Measurements from ENCODE around the gene SLC25A51.

DNA sequence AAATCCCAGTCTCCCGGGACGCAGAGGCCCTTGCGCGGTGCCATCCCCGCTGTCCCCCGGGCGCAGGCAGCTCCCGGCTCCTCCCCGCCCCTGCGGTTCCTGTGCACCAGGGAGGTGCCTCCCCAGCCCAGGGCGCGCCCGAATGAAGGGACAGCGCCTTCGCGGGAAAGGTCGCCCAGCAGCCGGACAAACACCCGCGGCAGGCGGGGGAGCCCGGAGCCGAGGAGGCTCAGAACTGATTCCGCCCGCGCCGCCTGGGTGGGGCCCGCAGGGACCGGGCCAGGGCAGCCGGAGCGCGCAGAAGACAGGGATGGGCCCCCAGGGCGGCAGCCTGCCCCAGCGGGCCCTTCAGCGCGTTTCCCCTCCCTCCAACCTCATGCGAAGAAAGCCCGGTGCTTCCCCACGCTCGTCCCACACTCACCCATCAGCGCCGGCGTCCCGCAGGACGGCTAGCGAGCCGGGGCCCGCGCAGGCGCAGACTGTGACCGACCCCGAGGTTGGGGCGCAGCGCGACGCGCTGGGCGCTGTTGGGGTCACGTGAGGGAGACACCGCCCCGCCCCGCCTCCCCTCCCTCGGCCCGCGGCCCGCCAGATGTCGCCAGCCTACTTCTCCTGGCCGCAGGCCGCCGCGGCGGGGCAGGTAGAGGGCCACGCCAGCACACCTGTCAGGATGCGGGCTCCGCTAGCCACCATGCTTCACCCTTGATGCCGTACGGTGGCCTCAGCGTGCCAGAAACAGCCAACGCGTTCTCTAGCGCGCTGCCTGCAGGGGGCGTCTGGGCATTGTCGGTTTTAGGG is at the start of gene SLC25A51:
- TF ChIP-seq EZH2 (IDR thresholded peaks at IDR 0.05; ENCODE audit: borderline replicate concordance, low read depth, low read length, poor library complexity, severe bottlenecking), result no peak
- TF ChIP-seq, protein P1, sequence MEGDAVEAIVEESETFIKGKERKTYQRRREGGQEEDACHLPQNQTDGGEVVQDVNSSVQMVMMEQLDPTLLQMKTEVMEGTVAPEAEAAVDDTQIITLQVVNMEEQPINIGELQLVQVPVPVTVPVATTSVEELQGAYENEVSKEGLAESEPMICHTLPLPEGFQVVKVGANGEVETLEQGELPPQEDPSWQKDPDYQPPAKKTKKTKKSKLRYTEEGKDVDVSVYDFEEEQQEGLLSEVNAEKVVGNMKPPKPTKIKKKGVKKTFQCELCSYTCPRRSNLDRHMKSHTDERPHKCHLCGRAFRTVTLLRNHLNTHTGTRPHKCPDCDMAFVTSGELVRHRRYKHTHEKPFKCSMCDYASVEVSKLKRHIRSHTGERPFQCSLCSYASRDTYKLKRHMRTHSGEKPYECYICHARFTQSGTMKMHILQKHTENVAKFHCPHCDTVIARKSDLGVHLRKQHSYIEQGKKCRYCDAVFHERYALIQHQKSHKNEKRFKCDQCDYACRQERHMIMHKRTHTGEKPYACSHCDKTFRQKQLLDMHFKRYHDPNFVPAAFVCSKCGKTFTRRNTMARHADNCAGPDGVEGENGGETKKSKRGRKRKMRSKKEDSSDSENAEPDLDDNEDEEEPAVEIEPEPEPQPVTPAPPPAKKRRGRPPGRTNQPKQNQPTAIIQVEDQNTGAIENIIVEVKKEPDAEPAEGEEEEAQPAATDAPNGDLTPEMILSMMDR (conservative IDR thresholded peaks at IDR 0.05; ENCODE audit: low read depth, low read length), result peak; percentile 98

Data from A673 (cell line).